ENCODE results near the gene TWF2. TPM values are rescaled to one million over a fixed set of nuclear protein-coding genes. Genes with fewer than 3 reads are reported as not detected.

Gene TWF2
- total and polyA plus RNA-seq, 2 of the 4 experiments (the other 2 are of a cell fraction): 111 to 145 TPM

DNA sequence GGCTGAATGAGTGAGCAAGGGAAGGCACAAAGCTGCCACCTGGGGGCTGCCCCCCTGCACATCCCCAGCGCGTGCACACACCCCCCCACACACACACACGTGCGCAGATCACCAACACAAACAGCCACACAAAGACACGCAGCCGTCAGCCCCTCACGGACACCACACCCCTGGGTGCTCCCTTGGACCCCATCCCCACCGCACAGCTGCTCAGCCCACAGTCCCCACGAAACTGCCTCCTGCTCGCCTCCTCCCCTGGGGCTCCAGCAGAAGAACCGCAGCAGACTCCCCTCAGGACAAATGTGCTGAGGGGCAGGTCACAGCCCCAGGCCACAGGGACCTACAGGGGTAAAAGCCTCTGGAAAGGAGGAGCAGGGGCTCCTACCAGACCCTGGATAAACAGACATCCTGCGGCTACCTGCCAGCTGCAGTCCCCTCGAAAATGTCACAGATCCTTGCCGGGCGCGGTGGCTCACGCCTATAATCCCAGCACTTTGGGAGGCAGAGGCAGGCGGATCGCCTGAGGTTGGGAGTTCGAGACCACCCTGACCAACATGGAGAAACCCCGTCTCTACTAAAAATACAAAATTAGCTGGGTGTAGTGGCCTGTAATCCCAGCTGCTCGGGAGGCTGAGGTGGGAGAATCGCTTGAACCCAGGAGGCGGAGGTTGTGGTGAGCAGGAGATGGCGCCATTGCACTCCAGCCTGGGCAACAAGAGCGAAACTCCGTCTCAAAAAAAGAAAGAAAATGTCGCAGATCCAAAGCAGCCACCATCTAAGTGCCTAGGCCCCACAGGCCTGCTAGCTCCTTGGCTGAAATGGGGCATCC is 6.5 kb downstream of the TWF2 start:
- Histone ChIP-seq H3K23ac (ENCODE audit: low read depth, low read length) (no peak overlapping the region), H4K20me1 (ENCODE audit: insufficient read depth, low read length) (peaks cover 44% of the 10 kb centered on the region), H3K27me3 (ENCODE audit: control insufficient read depth, insufficient read depth, low read length) (no peaks in the 10 kb centered on the region), H3K79me1 (ENCODE audit: low read depth in 1 of 2, low read length in 2 of 2) (peaks cover 10 to 55% of the 10 kb centered on the region in 2 experiments), H2AK5ac (ENCODE audit: low read depth, low read length) (no peak overlapping the region), H3K4ac (ENCODE audit: low read depth, low read length) (no peak overlapping the region), H2BK120ac (ENCODE audit: low read depth, low read length) (no peak overlapping the region), H3K27ac (ENCODE audit: insufficient read depth, low read length) (no peak overlapping the region), H4K5ac (ENCODE audit: low read depth, low read length) (no peak overlapping the region), H3K4me2 (ENCODE audit: low read depth, low read length) (no peak overlapping the region), H4K91ac (ENCODE audit: insufficient read depth, low read depth, low read length) (no peak overlapping the region), H3K4me3 (ENCODE audit: insufficient read depth, low read depth, low read length) (no peak overlapping the region), H3K14ac (replicated peaks; ENCODE audit: low read depth, low read length) (no peak overlapping the region), H2AK9ac (replicated peaks; ENCODE audit: low read depth, low read length, poor library complexity) (no peak overlapping the region), H3K9ac (ENCODE audit: low read depth, low read length) (no peak overlapping the region), H3K56ac (ENCODE audit: extremely low read depth, insufficient read depth, low read length) (no peak overlapping the region), H2BK20ac (ENCODE audit: low read depth, low read length) (no peak overlapping the region; the same call in 1 of the 2 replicates), H3K4me1 (ENCODE audit: control insufficient read depth, insufficient read depth, low read length) (peaks cover 11% of the 10 kb centered on the region), H2BK5ac (ENCODE audit: low read depth, low read length, poor library complexity, severe bottlenecking) (no peak overlapping the region), H4K8ac (ENCODE audit: low read depth in 2 of 2, low read length in 2 of 2) (no peak overlapping the region), H2AFZ (replicated peaks; ENCODE audit: low read length, poor library complexity) (no peak overlapping the region), H3K9me3 (ENCODE audit: control insufficient read depth, insufficient read depth, low read length) (no peaks in the 10 kb centered on the region), H3K36me3 (ENCODE audit: control insufficient read depth, insufficient read depth, low read length) (peaks cover 63% of the 10 kb centered on the region), H3K18ac (ENCODE audit: low read depth, low read length) (no peak overlapping the region), H2BK15ac (ENCODE audit: low read depth, low read length) (no peak overlapping the region), H3K9me1 (ENCODE audit: insufficient read depth, low read length) (peaks cover 13% of the 10 kb centered on the region)
- DNase-seq (no peak), ATAC-seq (ENCODE audit: low read depth) (no peak)
- dilution Hi-C loops (cut with HindIII; ENCODE audit: low sequenced_read_pairs, unreplicated experiment) (no loop called here), in situ Hi-C loops (cut with MboI; ENCODE audit: low sequenced_read_pairs) (loop anchor here (5.0 kb wide), 1 partner anchor 110 kb away; no protein-coding TSS in a partner anchor), intact Hi-C loops (cut with micrococcal nuclease) (no loop called here)
- ChIA-PET CTCF (interaction anchor here (0.6 to 1.6 kb wide), 2 partner anchors 25 to 107 kb away, joined by 5 to 14 read pairs; no protein-coding TSS in a partner anchor), POLR2A (ENCODE audit: unreplicated experiment) (no interaction called here)
- no peak for TF ChIP-seq NFE2L2 (IDR thresholded peaks at IDR 0.05; ENCODE audit: low read depth, low read length)
- TF ChIP-seq CHD1 (IDR thresholded peaks at IDR 0.05; ENCODE audit: low read depth, low read length): no peak
- no peak for TF ChIP-seq SMC3 (IDR thresholded peaks at IDR 0.05; ENCODE audit: low read depth, low read length)
- no peak for TF ChIP-seq MXI1 (IDR thresholded peaks at IDR 0.05; ENCODE audit: borderline replicate concordance, low read depth, low read length)
- no peak for TF ChIP-seq FOS (IDR thresholded peaks at IDR 0.05; ENCODE audit: low read depth, low read length)
- TF ChIP-seq RFX5 (IDR thresholded peaks at IDR 0.05; ENCODE audit: low read depth, low read length): no peak
- TF ChIP-seq POLR2A (IDR thresholded peaks at IDR 0.05; ENCODE audit: low read depth, low read length): no peak
- no peak for TF ChIP-seq RAD21 (IDR thresholded peaks at IDR 0.05; ENCODE audit: low read length)
- TF ChIP-seq, protein P1, sequence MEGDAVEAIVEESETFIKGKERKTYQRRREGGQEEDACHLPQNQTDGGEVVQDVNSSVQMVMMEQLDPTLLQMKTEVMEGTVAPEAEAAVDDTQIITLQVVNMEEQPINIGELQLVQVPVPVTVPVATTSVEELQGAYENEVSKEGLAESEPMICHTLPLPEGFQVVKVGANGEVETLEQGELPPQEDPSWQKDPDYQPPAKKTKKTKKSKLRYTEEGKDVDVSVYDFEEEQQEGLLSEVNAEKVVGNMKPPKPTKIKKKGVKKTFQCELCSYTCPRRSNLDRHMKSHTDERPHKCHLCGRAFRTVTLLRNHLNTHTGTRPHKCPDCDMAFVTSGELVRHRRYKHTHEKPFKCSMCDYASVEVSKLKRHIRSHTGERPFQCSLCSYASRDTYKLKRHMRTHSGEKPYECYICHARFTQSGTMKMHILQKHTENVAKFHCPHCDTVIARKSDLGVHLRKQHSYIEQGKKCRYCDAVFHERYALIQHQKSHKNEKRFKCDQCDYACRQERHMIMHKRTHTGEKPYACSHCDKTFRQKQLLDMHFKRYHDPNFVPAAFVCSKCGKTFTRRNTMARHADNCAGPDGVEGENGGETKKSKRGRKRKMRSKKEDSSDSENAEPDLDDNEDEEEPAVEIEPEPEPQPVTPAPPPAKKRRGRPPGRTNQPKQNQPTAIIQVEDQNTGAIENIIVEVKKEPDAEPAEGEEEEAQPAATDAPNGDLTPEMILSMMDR (conservative IDR thresholded peaks at IDR 0.05; ENCODE audit: low read depth, low read length): no peak
- no peak for TF ChIP-seq BHLHE40 (IDR thresholded peaks at IDR 0.05; ENCODE audit: low read depth, low read length)
- TF ChIP-seq, protein P2, sequence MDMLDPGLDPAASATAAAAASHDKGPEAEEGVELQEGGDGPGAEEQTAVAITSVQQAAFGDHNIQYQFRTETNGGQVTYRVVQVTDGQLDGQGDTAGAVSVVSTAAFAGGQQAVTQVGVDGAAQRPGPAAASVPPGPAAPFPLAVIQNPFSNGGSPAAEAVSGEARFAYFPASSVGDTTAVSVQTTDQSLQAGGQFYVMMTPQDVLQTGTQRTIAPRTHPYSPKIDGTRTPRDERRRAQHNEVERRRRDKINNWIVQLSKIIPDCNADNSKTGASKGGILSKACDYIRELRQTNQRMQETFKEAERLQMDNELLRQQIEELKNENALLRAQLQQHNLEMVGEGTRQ (IDR thresholded peaks at IDR 0.05; ENCODE audit: low read depth, low read length): no peak
- TF ChIP-seq RCOR1 (IDR thresholded peaks at IDR 0.05; ENCODE audit: insufficient replicate concordance, low read length): no peak
- WGBS, 2 experiments (ENCODE audit: extremely low coverage in 2 of 2, insufficient read length in 1 of 2): 95% methylated on average over 9 of the region's 28 CpGs; no CpG with 5 or more reads in 1 of the 2 experiments
- no TSS peak for BruUV-seq (replicated peaks)
